Cardiac muscle cell (in vitro differentiated cells and primary cell): ENCODE results near the gene NECAB2. TPM values are rescaled to one million over a fixed set of nuclear protein-coding genes. Genes with fewer than 3 reads are reported as not detected.
A peak's percentile ranks its signal among the peaks of the same experiment; 100 is the strongest.

Source experiments
- DNase-seq, 2 donors: peaks; one replicate each; pipeline versions ENCODE4 v3.0.0 to v3.0.0-alpha.2; 2010 to 2017; ENCODE audit warnings: low read depth in 1 of 2, low spot score in 1 of 2
- H3K27ac ChIP-seq: fragments of 200-600 bp; sonication (generic); 2 replicates; pipeline ENCODE4 v1.5.1; 2016
- H3K27me3 ChIP-seq: fragments of 200-600 bp; sonication (generic); 2 replicates; pipeline ENCODE4 v1.6.0; 2016; ENCODE audit warnings: control low read depth
- H3K36me3 ChIP-seq: fragments of 200-600 bp; sonication (generic); 2 replicates; pipeline ENCODE4 v1.5.1; 2016; ENCODE audit warnings: control low read depth
- H3K4me1 ChIP-seq: fragments of 200-600 bp; sonication (generic); 2 replicates; pipeline ENCODE4 v1.8.1; 2017; ENCODE audit warnings: low read depth, mild to moderate bottlenecking, mixed run types
- H3K4me3 ChIP-seq: fragments of 200-600 bp; sonication (generic); 2 replicates; pipeline ENCODE4 v1.5.1; 2016; ENCODE audit warnings: mild to moderate bottlenecking
- H3K9me3 ChIP-seq: fragments of 200-600 bp; sonication (generic); 2 replicates; pipeline ENCODE4 v1.5.1; 2017; ENCODE audit warnings: low read depth, mild to moderate bottlenecking, control low read depth
- CTCF ChIP-seq: IDR thresholded peaks from 2 replicates; pipeline ENCODE4 v1.5.1; 2012; ENCODE audit warnings: low read depth, mild to moderate bottlenecking, low read length
- polyA plus RNA-seq: library from polyadenylated mRNA; unstranded; fragments of >200 nt; fragmentation: Nextera tagmentation; extraction: Ambion mirVana; gene quantifications from 2 replicates; pipeline ENCODE4 v1.2.1, GENCODE V29; 2016
- total RNA-seq: library from RNA; depleted of rRNA; stranded (reverse); fragments of >200 nt; gene quantifications from 2 replicates; pipeline ENCODE4 v1.2.3, GENCODE V29; 2016

The NECAB2 gene
- total and polyA plus RNA-seq, 2 experiments from 2014 or later = 0.63 to 2.2 TPM

DNA sequence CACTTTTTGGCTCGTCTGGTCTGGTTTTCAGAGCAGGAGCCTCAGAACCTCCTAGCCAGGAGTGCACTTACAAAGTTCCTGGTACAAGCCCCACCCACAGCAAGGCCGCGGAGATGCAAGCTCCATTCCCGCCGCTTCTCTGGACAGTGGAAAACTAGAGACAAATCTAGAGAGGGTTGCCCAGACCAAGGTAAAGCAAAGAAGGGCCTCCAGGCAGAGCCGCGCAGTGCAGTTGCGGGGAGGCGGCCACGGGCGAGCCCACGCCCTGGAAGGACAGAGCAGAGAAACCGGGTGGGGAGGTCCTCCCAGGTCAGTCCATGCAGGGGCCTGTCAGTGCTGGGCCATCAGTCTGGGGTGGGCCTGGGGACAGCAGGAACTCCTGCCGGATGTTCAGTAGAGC, 26.0 kb upstream of the NECAB2 start:
- no peaks in the 10 kb centered on the region for H3K4me1 ChIP-seq
- no peak for DNase-seq
- TF ChIP-seq CTCF = no peak
- H3K36me3 ChIP-seq = no peaks in the 10 kb centered on the region
- H3K9me3 ChIP-seq = no peaks in the 10 kb centered on the region
- no peak overlapping the region for H3K4me3 ChIP-seq
- H3K27me3 ChIP-seq = no peaks in the 10 kb centered on the region
- H3K27ac ChIP-seq = no peak overlapping the region

- no peak overlapping the region for H3K4me3 ChIP-seq
- no peak for DNase-seq
- H3K27me3 ChIP-seq = no peaks in the 10 kb centered on the region
- no peak overlapping the region for H3K27ac ChIP-seq
- no peaks in the 10 kb centered on the region for H3K4me1 ChIP-seq
- no peaks in the 10 kb centered on the region for H3K36me3 ChIP-seq
- no peaks in the 10 kb centered on the region for H3K9me3 ChIP-seq
- no peak for TF ChIP-seq CTCF
These were observed 25.1 kb upstream of the NECAB2 start for GRCh38 chr16:83942815-83943515.

DNA sequence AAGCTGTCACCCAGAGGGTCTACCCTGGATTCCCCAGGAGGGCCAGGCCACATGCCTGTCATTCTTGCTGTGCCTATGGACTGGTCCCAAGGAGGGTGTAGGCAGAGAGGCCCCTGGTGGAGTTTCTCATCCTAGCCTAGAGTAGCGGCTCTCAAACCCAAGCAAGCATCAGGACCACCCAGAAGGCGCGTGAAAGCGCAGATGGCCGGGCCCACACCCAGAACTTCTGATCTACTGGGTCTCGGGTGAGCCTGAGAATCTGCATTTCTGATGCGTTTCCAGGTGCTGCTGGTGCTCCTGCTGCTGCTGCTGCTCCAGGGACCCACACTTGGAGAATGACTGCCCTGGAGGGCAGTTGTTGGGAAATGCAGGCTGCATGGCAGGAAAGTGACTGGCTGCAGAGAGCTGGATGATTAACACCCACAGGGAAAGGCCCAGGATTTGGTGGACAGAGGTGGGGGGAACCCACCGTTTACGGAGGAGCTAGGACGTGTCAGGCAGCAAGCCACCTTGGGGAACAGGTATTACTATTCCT, 24.5 kb upstream of the NECAB2 start:
- Histone ChIP-seq H3K4me3 (no peak overlapping the region), H3K27me3 (no peaks in the 10 kb centered on the region), H3K9me3 (no peaks in the 10 kb centered on the region), H3K27ac (no peak overlapping the region), H3K36me3 (no peaks in the 10 kb centered on the region), H3K4me1 (no peaks in the 10 kb centered on the region)
- TF ChIP-seq CTCF = no peak
- DNase-seq = peak in 1 of 2 donors; percentile 17

DNA sequence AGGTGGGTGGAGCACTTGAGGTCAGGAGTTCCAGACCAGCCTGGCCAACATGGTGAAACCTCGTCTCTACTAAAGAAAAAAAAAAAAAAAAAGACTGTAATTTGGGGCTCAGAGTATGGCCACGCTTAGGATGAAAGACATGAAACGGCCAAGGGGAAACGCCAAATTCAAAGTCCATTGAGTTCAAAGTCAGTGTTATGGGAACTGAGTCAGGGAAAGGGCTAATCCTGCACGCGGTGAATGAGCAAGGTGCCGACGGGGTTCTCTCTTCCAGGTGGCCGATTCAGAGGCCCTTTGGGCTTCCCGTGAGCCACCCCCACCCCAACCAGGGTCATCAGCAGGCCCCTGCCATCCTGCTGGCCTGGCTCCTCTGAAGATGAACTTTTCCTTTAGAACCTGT, 22.5 kb upstream of the NECAB2 start:
- Histone ChIP-seq H3K36me3 (no peaks in the 10 kb centered on the region), H3K27ac (no peak overlapping the region), H3K4me1 (no peaks in the 10 kb centered on the region), H3K27me3 (no peaks in the 10 kb centered on the region), H3K4me3 (no peak overlapping the region), H3K9me3 (no peaks in the 10 kb centered on the region)
- DNase-seq = no peak
- no peak for TF ChIP-seq CTCF

DNA sequence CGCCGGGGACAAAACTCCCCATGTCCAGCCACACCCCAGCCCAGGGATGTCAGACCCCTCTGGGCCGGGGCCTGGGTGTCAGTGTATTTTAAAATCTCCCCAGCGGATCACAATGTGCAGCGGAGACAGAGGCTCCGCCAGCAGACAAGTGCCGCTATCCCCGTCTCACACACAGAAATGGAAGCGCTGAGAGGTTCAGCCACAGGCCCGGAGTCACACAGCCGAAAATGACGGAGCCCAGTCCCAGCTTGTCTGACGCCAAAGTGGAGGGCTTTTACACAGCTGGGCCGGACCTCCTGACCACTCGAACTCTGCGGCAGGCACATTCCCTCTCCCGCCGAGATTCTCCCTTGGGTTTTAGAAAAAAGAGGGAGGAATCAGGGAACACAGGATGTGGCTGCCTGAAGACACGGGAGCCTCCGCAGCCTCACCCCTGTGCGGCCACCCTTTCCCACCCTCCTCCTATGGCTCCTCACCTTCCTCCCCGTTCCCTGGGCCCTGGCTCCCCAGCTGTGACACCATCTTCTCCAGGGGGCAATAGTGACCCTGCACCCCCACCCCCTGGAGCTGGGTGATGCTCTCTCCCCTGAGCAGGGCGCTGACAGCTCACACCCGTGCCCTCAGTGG, 21.8 kb upstream of the NECAB2 start:
- Histone ChIP-seq H3K27ac (no peak overlapping the region), H3K4me1 (no peaks in the 10 kb centered on the region), H3K4me3 (no peak overlapping the region), H3K27me3 (no peaks in the 10 kb centered on the region), H3K36me3 (no peaks in the 10 kb centered on the region), H3K9me3 (no peaks in the 10 kb centered on the region)
- no peak for DNase-seq
- no peak for TF ChIP-seq CTCF
